CD4-positive, alpha-beta T cell treated with Interleukin-6 at 100 ng/mL for 8 hours (primary cell): ENCODE data around the gene P2RX7.
"Not testable (repeated sequence)": the region's sequence is repeated elsewhere in the genome, so short reads cannot be mapped to it uniquely, and the experiment has no call there.

Experiments
- DNase-seq: peaks from one replicate; pipeline ENCODE4 v3.0.0-alpha.2; 2020; ENCODE audit warnings: mixed read lengths, low spot score

P2RX7 gene

DNA sequence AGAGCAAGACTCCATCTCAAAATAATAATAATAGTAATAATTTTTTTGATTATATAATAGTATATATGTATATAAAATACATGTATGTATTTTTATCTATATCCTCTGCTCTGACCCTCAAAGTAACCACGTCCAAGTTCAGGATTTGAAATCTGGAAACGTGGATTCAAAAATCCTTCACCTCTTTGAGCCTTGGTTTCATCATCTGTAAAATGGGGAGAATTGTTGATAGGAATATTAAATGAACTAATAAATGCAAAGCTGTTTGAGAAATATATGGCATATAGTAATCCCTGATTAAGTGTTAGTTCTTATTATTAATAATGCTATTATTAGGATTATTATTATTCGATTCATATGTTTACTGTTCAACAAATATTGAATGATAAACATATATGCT lies 2.6 kb downstream of the P2RX7 start:
- DNase-seq, result no peak

DNA sequence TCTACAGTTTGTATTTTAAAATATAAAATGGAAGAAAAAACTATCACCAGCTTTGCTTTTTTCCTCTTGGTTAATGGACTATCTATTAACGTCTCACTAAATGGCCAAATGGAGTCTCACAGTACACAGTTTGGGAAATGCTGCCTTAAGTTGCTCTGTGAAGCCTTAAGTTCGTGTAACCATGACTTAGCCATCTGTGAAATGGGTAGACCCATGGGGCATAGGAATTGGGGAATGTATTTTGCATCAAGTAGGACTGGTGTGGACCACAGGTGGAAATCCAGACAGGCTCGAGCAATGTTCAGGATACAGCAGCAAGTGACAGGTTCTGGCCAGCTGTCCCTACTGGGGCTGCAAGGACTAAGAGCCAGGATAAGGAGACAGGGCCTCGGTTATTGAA lies 4.8 kb downstream of the P2RX7 start:
- DNase-seq, result no peak

DNA sequence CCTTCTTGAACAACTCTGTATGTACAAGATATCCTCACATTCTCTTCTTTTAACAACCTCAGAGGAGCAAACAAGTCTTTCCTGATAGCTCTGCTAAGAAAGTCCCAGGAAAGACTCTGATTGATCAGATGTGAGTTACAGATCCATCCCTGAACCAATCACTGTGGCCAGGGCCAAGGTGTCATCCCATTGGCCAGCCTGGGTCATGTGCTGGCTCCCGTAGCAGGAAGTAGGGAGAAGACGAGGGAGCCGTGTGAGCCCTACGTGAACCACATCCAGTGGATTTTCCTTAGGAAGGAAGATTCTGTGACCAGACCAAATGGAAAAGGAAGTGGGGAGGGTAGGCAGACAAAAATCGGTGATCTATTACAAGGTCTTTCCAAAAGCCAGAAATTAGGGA lies 5.6 kb downstream of the P2RX7 start:
- DNase-seq, result no peak

DNA sequence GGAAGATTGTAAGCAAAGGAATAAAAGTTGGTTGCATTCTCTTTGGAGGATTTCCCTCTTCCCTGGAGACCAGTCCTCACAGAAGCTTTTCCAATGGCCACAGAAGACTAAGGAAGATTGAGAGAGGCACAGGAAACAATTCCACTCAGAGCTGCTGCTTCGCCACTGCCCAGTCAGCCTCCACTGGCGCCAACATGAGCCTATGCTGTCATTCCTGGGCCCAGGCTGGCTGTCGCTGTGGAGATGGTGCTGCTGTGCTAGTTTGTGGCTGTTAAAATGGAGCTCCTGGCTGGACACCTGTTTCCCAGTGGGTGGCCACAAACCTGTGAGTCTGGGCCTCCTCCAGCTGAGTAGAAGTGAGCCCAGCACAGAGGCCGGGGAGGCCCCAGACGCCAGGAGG lies 6.6 kb downstream of the P2RX7 start:
- DNase-seq, result no peak

DNA sequence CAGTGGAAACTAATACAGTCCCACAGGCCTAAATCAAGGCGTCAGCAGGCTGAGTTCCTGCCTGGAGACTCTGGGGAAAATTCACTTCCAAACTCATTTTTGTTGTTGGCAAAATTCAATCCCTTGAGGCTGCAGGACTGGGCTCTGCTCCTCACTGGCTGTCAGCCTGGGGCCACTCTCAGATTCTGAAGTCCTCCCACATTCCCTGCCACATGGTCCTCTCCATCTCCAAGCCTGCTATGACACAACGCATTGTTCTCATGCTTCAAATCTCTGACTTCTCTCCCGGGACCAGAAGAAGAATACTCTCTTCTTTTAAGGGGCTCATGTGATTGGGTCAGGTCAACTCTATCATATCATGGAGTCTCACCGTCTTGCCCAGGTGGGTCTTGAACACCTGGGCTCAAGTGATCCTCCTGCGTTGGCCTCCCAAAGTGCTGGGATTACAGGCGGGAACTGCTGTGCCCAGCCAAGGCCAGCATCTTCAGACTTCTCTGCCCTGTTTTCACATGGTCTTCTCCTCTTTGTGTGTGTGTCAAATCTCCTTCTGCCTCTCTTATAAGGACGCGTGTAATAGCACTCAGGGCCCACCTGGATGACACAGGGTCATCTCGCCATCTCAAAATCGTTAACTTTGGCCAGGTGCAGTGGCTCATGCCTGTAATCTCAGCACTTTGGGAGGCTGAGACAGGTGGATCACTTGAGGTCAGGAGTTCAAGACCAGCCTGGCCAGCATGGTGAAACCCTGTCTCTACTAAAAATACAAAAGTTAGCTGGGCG lies 9.7 kb downstream of the P2RX7 start:
- DNase-seq, result no peak

DNA sequence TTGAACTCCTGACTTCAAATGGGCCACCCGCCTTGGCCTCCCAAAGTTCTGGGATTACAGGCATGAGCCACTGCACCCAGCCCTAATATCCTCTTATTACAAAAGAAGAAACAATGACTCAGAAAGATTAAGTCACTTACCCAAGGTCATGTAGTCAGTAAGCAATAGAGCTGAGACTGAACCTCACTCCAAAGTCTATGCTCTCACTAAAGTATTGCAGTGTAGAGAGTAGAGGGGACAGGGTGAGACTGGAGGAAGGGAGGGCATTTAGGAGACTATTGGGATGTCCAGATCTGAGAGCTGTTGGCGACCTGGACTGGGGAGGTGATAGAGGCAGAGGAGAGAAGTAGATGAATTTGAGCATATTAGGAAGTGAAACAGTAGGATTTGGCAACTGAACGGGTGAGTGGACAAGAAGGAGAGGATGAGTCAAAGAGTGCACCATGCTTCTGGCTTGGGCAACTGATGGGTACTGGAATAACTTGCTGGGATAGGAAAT lies 11.8 kb downstream of the P2RX7 start:
- no peak for DNase-seq

DNA sequence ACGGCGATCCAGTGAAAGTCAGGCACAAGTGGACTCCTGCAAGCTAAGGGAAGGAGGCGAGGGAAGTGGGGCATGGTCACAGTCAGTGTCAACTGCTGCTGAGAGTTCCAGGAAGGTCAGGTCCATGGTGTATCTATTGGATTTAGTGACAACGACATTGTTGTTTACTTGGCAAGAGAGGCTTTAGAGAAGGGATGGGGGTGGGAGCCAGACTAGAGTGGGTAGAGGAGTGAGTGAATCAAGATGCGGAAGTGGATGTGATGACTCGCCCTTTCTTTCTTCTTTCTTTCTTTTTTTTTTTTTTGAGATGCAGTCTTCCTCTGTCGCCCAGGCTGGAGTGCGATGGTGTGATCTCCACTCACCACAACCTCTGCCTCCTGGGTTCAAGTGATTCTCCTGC lies 12.5 kb downstream of the P2RX7 start:
- DNase-seq, result peak; percentile 10

DNA sequence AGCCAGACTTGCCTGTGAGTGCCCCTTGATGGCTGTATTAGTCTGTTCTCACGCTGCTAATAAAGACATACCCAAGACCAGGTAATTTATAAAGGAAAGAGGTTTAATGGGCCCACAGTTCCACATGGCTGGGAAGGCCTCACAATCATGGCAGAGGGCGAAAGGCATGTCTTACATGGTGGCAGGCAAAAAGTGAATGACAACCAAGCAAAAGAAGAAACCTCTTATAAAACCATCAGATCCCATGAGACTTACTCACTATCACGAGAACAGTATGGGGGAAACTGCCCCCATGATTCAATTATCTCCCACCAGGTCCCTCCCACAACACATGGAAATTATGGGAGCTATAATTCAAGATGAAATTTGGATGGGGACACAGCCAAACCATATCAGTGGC lies 16.6 kb downstream of the P2RX7 start:
- not testable (repeated sequence) for DNase-seq

DNA sequence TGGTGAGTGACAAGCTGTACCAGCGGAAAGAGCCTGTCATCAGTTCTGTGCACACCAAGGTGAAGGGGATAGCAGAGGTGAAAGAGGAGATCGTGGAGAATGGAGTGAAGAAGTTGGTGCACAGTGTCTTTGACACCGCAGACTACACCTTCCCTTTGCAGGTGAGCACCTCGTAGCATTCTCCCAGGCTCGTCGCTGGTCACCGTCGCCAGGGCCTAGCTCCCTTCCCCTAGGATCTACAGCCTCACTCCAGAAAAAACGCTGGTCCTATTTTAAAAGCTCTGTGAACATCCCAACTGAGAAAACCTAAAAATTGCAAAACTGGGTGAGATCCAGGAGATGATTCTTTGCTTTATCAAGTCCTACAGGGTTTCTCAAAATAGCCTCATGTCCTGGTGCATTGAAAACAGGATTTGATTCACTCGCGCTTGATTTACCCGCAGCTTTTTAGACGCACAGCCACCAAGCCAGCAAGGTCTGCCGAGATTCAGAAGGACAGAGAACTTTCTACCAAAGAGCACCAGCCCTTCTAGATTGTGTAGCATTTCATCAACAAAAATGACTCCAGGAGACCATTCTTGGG lies 22.2 kb downstream of the P2RX7 start:
- DNase-seq, result no peak

DNA sequence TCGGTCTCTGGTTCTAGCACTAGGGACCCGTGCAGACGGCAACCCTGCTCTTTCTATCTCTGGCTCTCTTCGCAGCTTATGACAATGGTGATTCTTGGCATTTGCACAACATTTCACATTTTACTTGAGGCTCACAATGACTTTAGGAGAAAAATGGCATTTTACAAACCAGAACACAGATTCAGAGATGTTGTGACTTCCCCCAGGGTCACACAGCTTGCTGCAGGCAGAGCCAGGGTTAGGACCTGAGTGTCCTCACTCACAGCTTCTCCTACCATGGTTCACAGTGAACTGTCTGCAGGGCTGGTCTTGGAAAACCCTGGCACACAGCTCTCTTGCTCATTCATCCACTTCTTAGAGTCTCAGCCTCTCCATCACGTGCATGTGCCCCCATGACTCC lies 23.7 kb downstream of the P2RX7 start:
- DNase-seq, result no peak

DNA sequence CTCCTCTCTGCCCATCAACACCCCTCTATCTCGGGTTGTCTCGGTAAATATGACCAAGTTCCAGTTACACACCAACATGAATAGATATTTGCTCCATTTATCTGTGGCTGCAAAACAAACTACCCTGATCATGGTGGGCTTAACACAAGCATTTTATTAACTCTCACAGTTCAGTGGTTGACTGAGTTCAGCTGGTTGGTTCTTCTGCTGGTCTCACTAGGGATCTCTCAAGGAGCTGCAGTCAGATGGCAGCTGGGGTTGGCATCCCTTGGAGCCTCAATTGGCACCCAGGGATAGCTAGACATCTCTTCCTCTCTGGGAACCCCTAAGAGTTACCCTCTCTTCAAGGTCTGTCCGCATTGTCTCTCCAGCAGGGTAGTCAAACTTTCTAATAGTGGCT lies 25.4 kb downstream of the P2RX7 start:
- no peak for DNase-seq

DNA sequence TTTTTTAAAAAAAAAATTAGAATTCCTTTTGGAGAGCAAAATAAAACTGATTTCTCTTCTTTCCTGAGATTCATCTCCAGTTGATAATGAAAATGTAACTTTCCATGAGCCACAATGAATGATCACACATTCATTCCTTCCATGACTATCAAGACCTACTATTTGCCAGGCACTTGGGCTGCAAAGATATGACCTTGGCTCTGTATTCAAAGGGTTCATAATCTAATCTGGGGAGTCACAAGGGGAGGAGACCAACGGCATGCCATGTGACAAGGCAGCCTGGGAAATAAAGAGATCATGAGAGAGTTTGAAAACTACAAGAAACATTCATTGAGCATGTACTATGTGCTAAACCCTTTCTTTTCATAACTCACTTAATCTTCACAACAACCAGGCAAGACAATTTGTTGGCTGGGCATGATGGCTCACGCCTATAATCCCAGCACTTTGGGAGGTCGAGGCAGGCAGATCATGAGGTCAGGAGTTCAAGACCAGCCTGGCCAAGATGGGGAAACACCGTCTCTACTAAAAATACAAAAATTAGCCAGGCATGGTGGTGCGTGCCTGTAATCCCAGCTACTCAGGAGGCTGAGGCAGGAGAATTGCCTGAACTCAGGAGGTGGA lies 26.2 kb downstream of the P2RX7 start:
- not testable (repeated sequence) for DNase-seq

DNA sequence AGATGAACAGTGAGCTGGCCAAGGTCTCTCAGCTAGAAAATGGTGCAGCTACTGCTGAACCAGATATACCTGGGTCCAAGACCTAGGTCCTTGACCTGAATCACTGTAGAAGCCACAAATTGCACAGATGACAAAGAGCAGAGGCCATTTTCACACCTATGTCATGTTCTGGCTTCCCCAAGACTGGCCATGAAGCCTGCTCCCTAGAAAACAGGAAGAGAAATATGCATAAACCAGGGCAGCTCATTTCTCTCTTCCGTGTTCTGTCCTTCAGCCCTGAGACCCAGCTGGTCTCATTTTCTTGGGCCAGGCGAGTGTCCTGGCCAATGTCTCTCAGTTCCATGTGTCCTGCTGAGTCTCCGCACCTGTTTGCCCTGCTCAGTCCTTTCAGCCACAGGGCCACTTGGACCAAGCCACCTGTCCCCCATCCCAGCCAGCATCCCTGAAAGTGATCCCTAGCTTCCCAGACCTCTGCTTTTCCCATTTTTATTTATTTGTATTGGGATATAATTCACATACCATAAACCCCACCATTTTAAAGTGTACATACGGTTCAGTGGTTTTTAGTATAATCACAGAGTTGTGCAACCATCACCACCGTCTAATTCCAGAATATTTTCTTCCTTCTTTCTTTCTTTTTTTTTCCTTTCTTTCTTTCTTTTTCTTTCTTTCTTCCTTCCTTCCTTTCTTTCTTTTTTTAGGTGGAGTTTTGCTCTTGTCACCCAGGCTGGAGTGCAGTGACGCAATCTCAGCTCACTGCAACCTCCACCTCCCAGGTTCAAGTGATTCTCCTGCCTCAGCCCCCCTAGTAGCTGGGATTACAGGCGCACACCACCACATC lies 27.0 kb downstream of the P2RX7 start:
- no peak for DNase-seq

DNA sequence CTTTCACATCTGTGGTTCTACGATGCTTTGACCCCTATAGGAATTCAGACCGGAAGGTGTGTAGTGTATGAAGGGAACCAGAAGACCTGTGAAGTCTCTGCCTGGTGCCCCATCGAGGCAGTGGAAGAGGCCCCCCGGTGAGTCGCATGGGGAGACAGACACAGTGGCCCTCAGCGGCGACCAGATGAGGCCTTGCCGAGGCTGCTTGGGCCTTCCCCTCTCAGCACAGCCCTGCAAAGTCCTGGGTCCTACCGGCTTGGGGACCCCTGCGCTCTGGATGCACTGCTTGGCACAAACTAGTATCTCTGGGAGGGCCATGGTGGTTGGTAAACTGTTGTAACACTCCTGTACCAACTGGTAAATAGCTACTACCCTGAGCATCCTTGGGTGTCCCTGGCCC lies 29.7 kb downstream of the P2RX7 start:
- DNase-seq, result no peak

DNA sequence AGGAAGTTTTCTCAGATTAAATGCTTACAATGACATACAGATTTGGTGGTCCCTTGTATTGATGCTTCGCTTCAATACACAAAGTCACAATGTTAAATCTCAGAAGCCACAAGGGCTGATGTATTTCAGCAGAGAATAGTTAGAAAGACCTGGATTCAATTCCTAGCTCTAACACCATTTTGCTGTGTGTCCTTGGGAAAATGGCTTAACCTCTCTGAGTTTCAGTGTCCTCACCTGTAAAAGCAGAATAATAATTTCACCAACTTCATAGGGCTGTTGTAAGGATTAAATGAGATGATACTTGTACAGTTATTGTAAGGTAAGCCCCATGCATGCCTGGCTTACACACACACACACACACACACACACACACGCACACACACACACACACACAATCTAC lies 30.3 kb downstream of the P2RX7 start:
- DNase-seq, result no peak

DNA sequence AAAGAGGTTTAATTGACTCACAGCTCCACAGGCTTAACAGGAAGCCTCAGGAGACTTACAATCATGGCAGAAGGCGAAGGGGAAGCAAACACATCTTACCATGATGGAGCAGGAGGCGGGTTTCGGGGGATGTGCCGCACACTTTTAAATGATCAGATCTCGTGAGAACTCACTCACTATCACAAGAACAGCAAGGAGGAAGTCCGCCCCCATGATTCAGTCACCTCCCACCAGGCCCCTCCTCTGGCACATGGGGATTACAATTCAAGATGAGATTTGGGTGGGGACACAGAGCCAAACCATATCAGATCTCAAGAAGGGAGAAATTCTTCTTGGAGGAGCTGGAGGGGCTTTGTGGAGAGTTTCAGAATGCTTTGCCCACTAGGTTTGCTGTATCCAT lies 32.2 kb downstream of the P2RX7 start:
- DNase-seq, result not testable (repeated sequence)

DNA sequence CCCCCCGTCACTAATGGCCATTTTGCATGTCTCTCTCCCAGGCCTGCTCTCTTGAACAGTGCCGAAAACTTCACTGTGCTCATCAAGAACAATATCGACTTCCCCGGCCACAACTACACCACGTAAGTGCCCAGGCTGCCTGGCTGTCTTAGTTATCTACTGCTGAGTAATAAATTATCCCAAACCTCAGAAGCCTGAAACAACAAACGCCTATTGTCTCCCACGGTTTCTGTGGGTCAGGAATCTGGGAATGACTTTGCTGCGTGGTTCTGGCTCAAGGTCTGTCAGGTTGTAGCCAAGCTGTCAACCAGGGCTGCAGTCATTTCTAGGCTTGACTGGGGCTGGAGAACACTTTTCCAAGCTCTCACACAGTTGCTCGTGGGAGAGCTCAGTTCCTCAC lies 32.6 kb downstream of the P2RX7 start:
- DNase-seq, result no peak

DNA sequence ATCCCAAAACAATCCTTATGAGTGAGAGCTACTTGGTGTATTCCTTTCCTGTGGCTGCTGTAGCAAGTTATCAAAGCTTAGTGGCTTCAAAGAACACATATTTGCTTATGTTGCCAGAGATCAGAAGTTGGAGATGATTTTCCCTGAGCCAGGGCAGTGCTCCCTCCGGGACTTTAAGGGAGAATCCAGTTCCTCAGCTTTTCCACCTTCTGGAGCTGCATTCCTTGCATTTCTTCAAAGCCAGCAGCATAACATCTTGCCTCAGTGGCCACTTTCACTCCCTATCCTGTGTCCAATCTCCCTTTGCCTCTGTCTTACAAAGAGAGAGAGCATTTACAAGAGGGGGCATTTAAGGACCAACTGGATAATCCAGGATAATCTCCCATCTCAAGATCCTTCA lies 33.7 kb downstream of the P2RX7 start:
- DNase-seq, result no peak

DNA sequence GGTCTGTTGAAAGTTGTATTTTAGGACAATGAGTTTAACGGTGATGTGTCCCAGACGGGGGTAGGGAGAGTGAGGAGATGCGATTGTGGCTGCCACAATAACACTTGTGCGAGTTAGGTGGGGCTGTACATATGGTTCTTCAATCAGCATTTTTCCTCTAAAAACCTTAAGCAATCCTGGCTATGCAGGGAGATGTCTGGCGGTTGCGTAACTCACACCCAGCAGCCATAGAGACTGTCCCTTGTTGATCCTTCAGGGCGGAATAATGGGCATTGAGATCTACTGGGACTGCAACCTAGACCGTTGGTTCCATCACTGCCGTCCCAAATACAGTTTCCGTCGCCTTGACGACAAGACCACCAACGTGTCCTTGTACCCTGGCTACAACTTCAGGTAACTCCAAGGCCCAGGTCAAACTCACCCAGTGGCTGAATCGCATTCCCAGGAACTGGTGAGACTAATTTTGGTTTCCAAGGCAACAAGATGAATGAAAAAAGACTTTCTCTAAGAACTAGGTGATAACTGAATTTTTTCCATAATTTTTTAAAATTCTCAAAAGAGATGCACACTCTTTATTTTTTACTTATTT lies 34.6 kb downstream of the P2RX7 start:
- DNase-seq, result no peak

DNA sequence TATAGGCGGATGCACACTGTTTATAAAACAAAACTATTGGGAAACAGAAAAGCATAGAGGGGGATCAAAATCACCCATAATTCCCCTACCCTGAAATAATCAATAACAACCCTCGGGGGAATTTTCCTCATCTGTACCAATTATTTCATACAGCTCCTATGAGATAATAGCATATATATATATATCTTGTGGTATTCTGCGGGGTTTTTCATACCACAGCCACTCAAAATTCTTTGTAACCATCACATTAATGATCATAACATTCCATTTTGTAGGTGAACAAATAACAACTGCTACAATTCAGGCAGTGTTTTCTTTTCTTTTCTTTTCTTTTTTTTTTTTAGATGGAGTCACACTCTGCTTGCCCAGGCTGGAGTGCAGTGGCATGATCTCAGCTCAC lies 35.3 kb downstream of the P2RX7 start:
- DNase-seq, result no peak

DNA sequence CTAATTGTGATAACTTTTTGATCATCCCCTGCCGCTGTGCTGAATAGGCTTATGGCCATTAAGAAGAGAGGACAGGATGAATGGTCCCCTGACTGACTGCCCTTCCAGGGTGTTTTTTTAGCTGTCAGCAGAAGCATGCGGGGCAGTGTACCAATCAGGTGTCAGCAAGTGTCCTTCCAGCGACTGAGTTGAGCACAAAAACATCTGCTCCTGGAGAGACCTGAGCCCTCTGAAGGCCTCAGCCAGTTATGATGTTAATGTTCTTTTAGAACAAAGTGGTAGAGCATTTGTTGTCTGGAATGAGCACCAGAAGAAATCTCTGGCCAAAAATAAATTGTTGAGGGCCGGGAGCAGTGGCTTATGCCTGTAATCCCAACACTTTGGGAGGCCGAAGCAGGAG lies 37.5 kb downstream of the P2RX7 start:
- no peak for DNase-seq

DNA sequence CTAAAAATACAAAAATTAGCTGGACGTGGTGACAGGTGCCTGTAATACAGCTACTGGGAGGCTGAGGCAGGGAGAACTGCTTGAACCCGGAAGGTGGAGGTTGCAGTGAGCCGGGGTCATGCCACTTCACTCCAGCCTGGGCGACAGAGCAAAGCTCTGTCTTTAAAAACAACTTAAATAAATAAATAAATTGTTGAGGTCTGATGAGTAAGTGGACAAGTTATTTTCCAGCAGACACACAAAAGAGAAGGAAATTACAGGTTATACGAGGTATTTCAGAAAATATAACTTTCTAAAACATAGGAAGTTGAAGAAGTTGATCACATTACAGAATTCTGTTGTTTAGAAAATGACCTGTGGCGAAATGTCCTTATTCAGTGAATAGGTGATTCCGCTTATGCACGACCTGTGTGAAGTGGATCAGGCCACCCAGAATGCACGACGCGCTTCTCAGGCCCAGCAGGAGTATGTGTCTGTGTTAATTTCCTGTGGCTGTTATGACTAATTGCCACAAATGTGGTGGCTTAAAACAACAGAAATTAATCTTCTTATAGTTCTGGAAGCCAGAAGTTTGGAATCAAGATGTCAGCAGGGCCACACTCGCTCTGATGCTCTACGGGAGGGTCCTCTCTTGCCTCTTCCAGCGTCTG lies 38.1 kb downstream of the P2RX7 start:
- DNase-seq, result no peak
